ENCODE results near the gene CFAP57. TPM values are rescaled to one million over a fixed set of nuclear protein-coding genes. Genes with fewer than 3 reads are reported as not detected.

Gene CFAP57
- total and polyA plus RNA-seq, 4 donors, result 2.9 to 6.9 (median 5.4) TPM

DNA sequence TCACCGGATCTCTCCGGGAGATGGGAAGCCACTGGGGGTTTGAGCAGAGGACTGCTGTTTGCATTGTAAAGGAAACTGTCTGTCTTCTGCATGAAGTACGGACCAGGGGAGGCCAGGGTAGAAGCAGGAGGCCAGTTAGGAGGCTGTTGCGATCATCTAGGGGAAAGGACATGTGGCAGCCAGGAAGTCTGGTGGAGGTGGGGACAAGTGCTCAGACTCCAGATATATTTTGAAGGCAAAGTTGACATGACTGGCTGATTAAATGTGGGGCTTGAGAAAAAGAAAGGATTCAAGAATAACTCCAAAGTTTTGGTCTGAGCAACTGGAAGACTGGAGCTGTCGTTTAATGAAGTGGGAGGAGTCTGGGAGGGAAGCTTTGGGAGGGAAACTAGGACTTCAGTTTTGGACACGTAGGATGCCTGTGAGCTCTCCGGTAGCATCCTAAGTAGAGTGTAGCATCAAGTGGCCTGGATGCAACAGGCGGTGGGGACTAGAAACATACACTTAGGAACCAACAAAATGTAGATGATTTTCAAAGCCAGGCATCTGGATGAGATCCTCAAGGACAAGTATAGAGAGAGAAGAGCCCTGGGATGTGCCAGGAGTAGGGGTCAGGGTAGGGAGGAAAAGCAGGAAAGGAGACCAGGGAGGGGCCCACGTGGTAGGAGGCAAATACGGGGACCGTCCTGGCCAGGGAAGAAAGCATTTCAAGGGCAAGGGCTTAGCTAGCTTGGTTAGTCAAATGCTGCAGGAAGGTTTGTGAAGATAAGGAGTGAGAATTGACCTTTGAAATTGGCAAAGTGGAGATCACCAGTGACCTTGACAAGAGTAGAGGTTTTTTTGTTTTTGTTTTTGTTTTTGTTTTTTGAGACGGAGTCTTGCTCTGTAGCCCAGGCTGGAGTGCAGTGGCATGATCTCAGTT, 116.9 kb downstream of the CFAP57 start:
- H3K27ac ChIP-seq (ENCODE audit: low read depth, low read length), result no peak overlapping the region
- no peaks in the 10 kb centered on the region for H3K27me3 ChIP-seq (ENCODE audit: control insufficient read depth, insufficient read depth, low read length)
- no peaks in the 10 kb centered on the region for H3K36me3 ChIP-seq (ENCODE audit: control insufficient read depth, insufficient read depth, low read length)
- DNase-seq (ENCODE audit: low read depth in 4 of 6, low spot score in 6 of 6), result no peak
- WGBS (ENCODE audit: insufficient coverage), result 82% methylated on average over 9 of the region's 12 CpGs
- H3K4me1 ChIP-seq (ENCODE audit: control insufficient read depth, insufficient read depth, low read length), result peaks cover 18% of the 10 kb centered on the region
- no peaks in the 10 kb centered on the region for H3K9me3 ChIP-seq (ENCODE audit: control insufficient read depth, insufficient read depth, low read length)
- no peak overlapping the region for H3K4me3 ChIP-seq (ENCODE audit: low read depth, low read length)

DNA sequence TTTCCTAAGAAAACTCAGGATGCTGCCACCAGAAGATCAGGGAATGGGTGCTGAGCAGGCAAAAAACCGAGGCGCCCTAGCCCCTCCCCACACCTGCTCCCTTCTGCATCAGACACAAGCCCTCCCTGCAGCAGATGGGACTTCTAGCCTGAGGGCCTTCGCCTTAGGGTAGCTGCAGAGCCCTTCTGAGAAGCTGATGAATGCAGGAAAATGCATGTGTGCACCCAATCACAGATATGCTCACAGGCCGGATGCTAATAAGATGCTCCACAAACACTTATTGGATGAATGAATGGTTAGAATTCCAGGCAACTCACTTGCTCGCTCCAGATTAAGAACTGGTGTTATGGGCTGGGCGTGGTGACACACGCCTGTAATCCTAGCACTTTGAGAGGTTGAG, 120.1 kb downstream of the CFAP57 start:
- WGBS (ENCODE audit: insufficient coverage), result no CpG with 5 or more reads among the region's 7 CpGs
- peak in 2 of 6 donors; percentile 22 to 52 for DNase-seq (ENCODE audit: low read depth in 4 of 6, low spot score in 6 of 6)
- peaks cover 25% of the 10 kb centered on the region for H3K4me1 ChIP-seq (ENCODE audit: control insufficient read depth, insufficient read depth, low read length)

DNA sequence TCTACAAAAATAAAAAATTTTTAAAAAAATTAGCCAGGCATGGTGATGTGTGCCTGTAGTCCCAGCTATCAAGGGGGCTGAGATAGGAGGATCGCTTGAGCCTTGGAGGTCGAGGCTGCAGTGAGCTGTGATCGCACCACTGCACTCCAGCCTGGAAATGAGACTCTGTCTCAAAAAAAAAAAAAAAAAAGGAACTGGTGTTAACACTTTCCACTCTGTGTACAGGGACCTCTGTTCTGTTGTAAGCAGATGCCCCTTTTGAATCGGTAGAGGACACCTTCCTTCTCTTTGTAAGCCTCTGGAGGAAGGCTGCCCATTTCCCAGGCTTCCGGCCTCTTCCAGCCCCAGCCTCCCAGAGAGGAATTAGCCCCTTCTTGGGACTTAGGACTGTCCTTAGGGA, 120.5 kb downstream of the CFAP57 start:
- no peaks in the 10 kb centered on the region for H3K9me3 ChIP-seq (ENCODE audit: control insufficient read depth, insufficient read depth, low read length)
- H3K36me3 ChIP-seq (ENCODE audit: control insufficient read depth, insufficient read depth, low read length), result no peaks in the 10 kb centered on the region
- WGBS (ENCODE audit: insufficient coverage), result 88% methylated on average over 3 of the region's 5 CpGs
- H3K4me1 ChIP-seq (ENCODE audit: control insufficient read depth, insufficient read depth, low read length), result peaks cover 25% of the 10 kb centered on the region
- no peak for DNase-seq (ENCODE audit: low read depth in 4 of 6, low spot score in 6 of 6)
- H3K27me3 ChIP-seq (ENCODE audit: control insufficient read depth, insufficient read depth, low read length), result no peaks in the 10 kb centered on the region
- no peak overlapping the region for H3K27ac ChIP-seq (ENCODE audit: low read depth, low read length)
- H3K4me3 ChIP-seq (ENCODE audit: low read depth, low read length), result no peak overlapping the region

More for the DNA sequence above, 120.1 kb downstream of the CFAP57 start:
- Histone ChIP-seq H3K27ac (ENCODE audit: low read depth, low read length) (no peak overlapping the region), H3K4me3 (ENCODE audit: low read depth, low read length) (no peak overlapping the region), H3K36me3 (ENCODE audit: control insufficient read depth, insufficient read depth, low read length) (no peaks in the 10 kb centered on the region), H3K27me3 (ENCODE audit: control insufficient read depth, insufficient read depth, low read length) (no peaks in the 10 kb centered on the region), H3K9me3 (ENCODE audit: control insufficient read depth, insufficient read depth, low read length) (no peaks in the 10 kb centered on the region)

DNA sequence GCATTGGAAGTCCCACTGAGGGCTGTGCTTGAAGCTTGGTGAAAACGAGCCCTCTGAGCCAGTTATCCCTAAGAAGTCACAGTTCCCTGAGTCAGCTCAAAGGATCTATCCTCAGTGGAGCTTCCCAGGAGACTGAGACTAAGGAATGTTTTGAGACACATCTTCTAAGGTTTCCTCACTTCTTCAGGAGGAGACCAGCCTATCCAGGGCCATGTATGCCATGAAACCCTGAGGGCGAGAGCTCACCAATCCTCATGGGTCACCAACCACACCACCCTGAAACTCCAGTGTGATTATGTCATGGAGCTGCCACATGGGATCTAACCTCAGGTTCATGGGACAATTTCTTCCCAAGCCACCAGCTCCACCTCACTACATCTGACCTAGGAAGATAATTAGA, 121.0 kb downstream of the CFAP57 start:
- WGBS (ENCODE audit: insufficient coverage), result 91% methylated on average over 2 of the region's 2 CpGs
- no peaks in the 10 kb centered on the region for H3K36me3 ChIP-seq (ENCODE audit: control insufficient read depth, insufficient read depth, low read length)
- no peak overlapping the region for H3K27ac ChIP-seq (ENCODE audit: low read depth, low read length)
- H3K4me3 ChIP-seq (ENCODE audit: low read depth, low read length), result no peak overlapping the region
- DNase-seq (ENCODE audit: low read depth in 4 of 6, low spot score in 6 of 6), result no peak
- H3K27me3 ChIP-seq (ENCODE audit: control insufficient read depth, insufficient read depth, low read length), result no peaks in the 10 kb centered on the region
- no peaks in the 10 kb centered on the region for H3K9me3 ChIP-seq (ENCODE audit: control insufficient read depth, insufficient read depth, low read length)
- H3K4me1 ChIP-seq (ENCODE audit: control insufficient read depth, insufficient read depth, low read length), result peaks cover 25% of the 10 kb centered on the region

DNA sequence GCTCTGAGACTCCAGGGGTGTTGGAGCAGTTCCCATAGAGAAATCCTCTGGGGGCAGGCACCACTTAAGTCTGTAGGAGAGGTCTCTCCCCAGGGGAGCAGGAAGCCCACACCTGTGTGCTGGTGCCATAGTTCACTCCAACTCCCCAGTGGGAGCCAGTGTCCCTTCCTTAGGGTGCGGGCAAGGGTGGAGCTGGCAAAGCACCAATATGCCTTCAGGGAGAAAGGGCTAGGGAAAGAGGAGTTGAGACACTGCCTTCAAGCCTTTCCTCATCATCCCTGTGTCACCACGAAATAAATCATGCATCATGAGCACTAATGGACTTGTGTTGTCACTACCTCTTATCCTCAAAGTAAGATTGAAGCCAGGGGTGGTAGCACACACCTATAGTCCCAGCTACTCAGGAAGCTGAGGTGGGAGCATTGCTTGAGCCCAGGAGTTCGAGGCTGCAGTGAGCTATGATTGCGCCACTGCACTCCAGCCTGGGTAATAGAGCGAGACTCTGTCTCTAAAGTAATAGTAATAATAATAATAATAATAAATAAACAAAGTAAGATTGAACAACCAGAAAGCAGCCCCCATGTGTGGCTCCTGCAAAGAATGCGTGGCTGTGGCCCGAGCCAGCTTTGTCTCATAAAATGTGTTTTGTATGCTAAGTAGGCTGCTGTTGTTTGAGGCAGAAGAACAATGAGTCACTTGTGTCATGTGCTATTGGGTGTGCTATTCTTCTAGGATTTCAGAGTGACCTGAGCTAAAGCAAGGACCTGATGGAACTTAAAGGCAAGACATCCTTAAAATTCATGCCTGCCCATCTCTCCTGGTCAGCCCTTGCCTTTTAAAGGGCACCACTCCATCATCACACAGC, 122.0 kb downstream of the CFAP57 start:
- Histone ChIP-seq H3K4me3 (ENCODE audit: low read depth, low read length) (no peak overlapping the region), H3K4me1 (ENCODE audit: control insufficient read depth, insufficient read depth, low read length) (peaks cover 25% of the 10 kb centered on the region)
- WGBS (ENCODE audit: insufficient coverage), result 100% methylated on average over 1 of the region's 7 CpGs

DNA sequence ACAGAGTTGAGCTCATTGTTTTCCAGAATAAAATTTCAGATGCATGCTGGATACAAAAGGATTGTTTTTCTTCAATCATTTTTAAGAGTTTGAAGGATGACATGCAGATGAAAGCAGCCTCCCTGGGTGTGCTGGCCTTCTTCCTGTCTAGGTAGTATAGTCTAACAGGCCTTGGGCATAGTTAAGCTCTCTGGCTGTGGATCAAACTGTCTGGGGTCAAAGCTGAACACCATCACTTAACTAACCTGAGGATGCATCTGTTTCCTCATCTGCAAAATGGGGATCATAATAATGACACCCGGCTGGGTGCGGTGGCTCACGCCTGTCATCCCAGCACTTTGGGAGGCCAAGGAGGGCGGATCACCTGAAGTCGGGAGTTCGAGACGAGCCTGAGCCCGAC, 122.6 kb downstream of the CFAP57 start:
- Histone ChIP-seq H3K4me3 (ENCODE audit: low read depth, low read length) (no peak overlapping the region), H3K4me1 (ENCODE audit: control insufficient read depth, insufficient read depth, low read length) (peaks cover 29% of the 10 kb centered on the region)

More for the DNA sequence above, 122.0 kb downstream of the CFAP57 start:
- DNase-seq (ENCODE audit: low read depth in 4 of 6, low spot score in 6 of 6), result peak in 1 of 6 donors; percentile 47
- H3K27me3 ChIP-seq (ENCODE audit: control insufficient read depth, insufficient read depth, low read length), result no peaks in the 10 kb centered on the region
- H3K36me3 ChIP-seq (ENCODE audit: control insufficient read depth, insufficient read depth, low read length), result no peaks in the 10 kb centered on the region
- H3K27ac ChIP-seq (ENCODE audit: low read depth, low read length), result peak overlapping the region; percentile 82
- H3K9me3 ChIP-seq (ENCODE audit: control insufficient read depth, insufficient read depth, low read length), result no peaks in the 10 kb centered on the region

DNA sequence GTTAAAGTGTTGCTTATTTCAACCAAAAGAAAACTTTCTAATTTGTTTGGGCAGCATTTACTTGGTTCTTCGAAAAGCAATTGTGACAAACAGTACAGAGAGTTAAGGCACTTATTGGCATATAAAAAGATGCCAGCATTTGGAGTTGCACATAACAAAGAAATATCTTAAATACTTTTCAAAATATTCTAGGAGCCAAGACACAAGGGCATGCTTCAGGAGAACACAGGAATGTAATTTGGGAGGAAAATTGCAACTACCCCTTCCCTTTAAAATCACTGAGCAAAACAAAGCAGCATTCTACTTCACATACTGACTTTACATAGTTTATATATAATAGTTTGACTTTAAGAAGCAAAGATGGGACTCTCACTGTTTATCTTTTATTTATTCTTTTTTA, 124.1 kb downstream of the CFAP57 start:
- no CpG with 5 or more reads among the region's 1 CpG for WGBS (ENCODE audit: insufficient coverage)
- no peaks in the 10 kb centered on the region for H3K9me3 ChIP-seq (ENCODE audit: control insufficient read depth, insufficient read depth, low read length)
- H3K27ac ChIP-seq (ENCODE audit: low read depth, low read length), result peak overlapping the region; percentile 82
- H3K4me3 ChIP-seq (ENCODE audit: low read depth, low read length), result no peak overlapping the region
- H3K36me3 ChIP-seq (ENCODE audit: control insufficient read depth, insufficient read depth, low read length), result no peaks in the 10 kb centered on the region
- no peaks in the 10 kb centered on the region for H3K27me3 ChIP-seq (ENCODE audit: control insufficient read depth, insufficient read depth, low read length)
- DNase-seq (ENCODE audit: low read depth in 4 of 6, low spot score in 6 of 6), result no peak
- peaks cover 35% of the 10 kb centered on the region for H3K4me1 ChIP-seq (ENCODE audit: control insufficient read depth, insufficient read depth, low read length)

More for the DNA sequence above, 122.6 kb downstream of the CFAP57 start:
- no peak for DNase-seq (ENCODE audit: low read depth in 4 of 6, low spot score in 6 of 6)
- Histone ChIP-seq H3K9me3 (ENCODE audit: control insufficient read depth, insufficient read depth, low read length) (no peaks in the 10 kb centered on the region), H3K27ac (ENCODE audit: low read depth, low read length) (peak overlapping the region; percentile 82), H3K36me3 (ENCODE audit: control insufficient read depth, insufficient read depth, low read length) (no peaks in the 10 kb centered on the region), H3K27me3 (ENCODE audit: control insufficient read depth, insufficient read depth, low read length) (no peaks in the 10 kb centered on the region)
- 93% methylated on average over 4 of the region's 8 CpGs for WGBS (ENCODE audit: insufficient coverage)

DNA sequence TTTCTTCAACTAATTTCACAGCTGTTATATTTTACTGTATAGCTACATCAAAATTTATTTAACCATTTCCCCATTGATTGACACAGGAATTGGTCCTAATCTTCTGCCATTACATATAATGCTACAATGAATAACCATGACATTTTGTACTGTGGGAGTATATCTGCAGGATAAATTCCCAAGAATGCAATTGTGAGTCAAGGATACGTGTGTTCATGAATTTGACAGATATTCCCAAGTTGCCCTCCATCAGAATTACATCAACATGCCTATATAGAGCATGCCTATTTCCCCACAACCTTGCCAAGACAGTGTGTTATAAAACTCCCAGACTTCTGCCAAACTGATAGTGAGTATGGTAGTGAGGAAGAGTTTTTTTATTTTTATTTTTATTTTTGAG, 125.9 kb downstream of the CFAP57 start:
- no peak for DNase-seq (ENCODE audit: low read depth in 4 of 6, low spot score in 6 of 6)
- Histone ChIP-seq H3K4me3 (ENCODE audit: low read depth, low read length) (no peak overlapping the region), H3K36me3 (ENCODE audit: control insufficient read depth, insufficient read depth, low read length) (no peaks in the 10 kb centered on the region), H3K9me3 (ENCODE audit: control insufficient read depth, insufficient read depth, low read length) (no peaks in the 10 kb centered on the region), H3K27me3 (ENCODE audit: control insufficient read depth, insufficient read depth, low read length) (no peaks in the 10 kb centered on the region), H3K4me1 (ENCODE audit: control insufficient read depth, insufficient read depth, low read length) (peaks cover 27% of the 10 kb centered on the region), H3K27ac (ENCODE audit: low read depth, low read length) (no peak overlapping the region)
- WGBS (ENCODE audit: insufficient coverage), result no CpG with 5 or more reads among the region's 1 CpG

DNA sequence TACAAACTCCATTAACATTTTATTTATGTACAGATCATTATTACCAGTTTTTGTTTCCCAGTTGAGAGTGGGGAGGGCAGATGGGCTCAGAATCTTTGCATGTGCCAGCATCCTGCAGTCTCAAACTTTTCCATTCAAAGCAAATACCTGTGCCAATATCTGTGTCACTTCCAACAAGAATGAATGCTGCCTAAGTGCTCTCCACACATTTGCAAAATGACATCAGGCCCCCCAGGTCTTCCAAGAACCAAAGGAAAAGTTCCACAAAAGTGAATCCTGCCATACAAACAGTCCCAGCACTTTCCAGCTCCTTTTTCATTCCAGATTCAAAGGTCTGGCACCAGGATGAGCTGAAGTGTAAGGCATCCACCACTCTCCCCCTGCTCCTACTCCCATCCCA, 127.0 kb downstream of the CFAP57 start:
- Histone ChIP-seq H3K4me3 (ENCODE audit: low read depth, low read length) (no peak overlapping the region), H3K27me3 (ENCODE audit: control insufficient read depth, insufficient read depth, low read length) (no peaks in the 10 kb centered on the region), H3K9me3 (ENCODE audit: control insufficient read depth, insufficient read depth, low read length) (no peaks in the 10 kb centered on the region), H3K4me1 (ENCODE audit: control insufficient read depth, insufficient read depth, low read length) (peaks cover 29% of the 10 kb centered on the region), H3K27ac (ENCODE audit: low read depth, low read length) (no peak overlapping the region), H3K36me3 (ENCODE audit: control insufficient read depth, insufficient read depth, low read length) (no peaks in the 10 kb centered on the region)
- no peak for DNase-seq (ENCODE audit: low read depth in 4 of 6, low spot score in 6 of 6)

Data from spinal cord (tissue), 10 donors.